GM12878 (cell line): Measurements from ENCODE around the gene RHEB. TPM values are rescaled to one million over a fixed set of nuclear protein-coding genes. Genes with fewer than 3 reads are reported as not detected.

ENCODE experiments used
- ATAC-seq: fragments of 200-7000 bp; cut with Tn5 transposase; 3 replicates; pipeline ENCODE4 v1.9.1; 2020; ENCODE audit warnings: mild to moderate bottlenecking, moderate library complexity
- BruUV-seq: library from RNA; stranded (reverse); fragments of 400-500 nt; replicated peaks from 2 replicates; lab custom pipeline; 2021; lab: Mats Ljungman, UMichigan
- CTCF ChIA-PET: fragments of 300-600 bp; sonication (Branson Sonifier 250); formaldehyde crosslinking; extraction: SDS; loops from one replicate; lab custom pipeline; 2021; ENCODE audit warnings: inconsistent platforms; lab: Yijun Ruan, JAX
- POLR2A ChIA-PET: fragments of 350-600 bp; formaldehyde crosslinking; extraction: SDS; loops from one replicate; lab custom pipeline; 2021; ENCODE audit warnings: inconsistent platforms; lab: Charles Lee
- RAD21 ChIA-PET: fragments of 300-600 bp; sonication (Branson Sonifier 250); formaldehyde crosslinking; loops from one replicate; lab custom pipeline; 2023; ENCODE audit warnings: antibody characterized with exemption; ENCODE audit not compliant: unreplicated experiment; lab: Charles Lee
- SMC1A ChIA-PET: fragments of 300-600 bp; sonication (Branson Sonifier 250); formaldehyde crosslinking; loops from one replicate; lab custom pipeline; 2023; ENCODE audit not compliant: unreplicated experiment, uncharacterized antibody; lab: Charles Lee
- DNase-seq: peaks from one replicate; pipeline ENCODE4 v3.0.0-alpha.2; 2011; ENCODE audit warnings: low read depth, low spot score
- FAIRE-seq: peaks from 3 replicates; lab custom pipeline; 2011; peaks lifted over from hg19 to GRCh38; lab: Jason Lieb, UNC
- H2AFZ ChIP-seq: 2 replicates; pipeline ENCODE4 v1.6.0; 2011; ENCODE audit warnings: low read depth, low read length, control low read depth; ENCODE audit not compliant: control insufficient read depth
- H3K27ac ChIP-seq: 2 replicates; pipeline ENCODE4 v1.5.1; 2011; ENCODE audit warnings: control low read depth; ENCODE audit not compliant: control insufficient read depth, insufficient read depth
- H3K27me3 ChIP-seq, 2 experiments: replicated peaks in 1 of 2; 2 replicates each; pipeline versions ENCODE4 v1.6.0 to v1.6.1; 2011; ENCODE audit warnings: low read length in 1 of 2; ENCODE audit not compliant: control insufficient read depth in 2 of 2, insufficient read depth in 2 of 2
- H3K36me3 ChIP-seq, 2 experiments: 2 replicates each; pipeline ENCODE4 v1.5.1; 2011; ENCODE audit warnings: low read length in 1 of 2; ENCODE audit not compliant: control insufficient read depth in 2 of 2, insufficient read depth in 2 of 2
- H3K4me1 ChIP-seq: 2 replicates; pipeline ENCODE4 v1.6.1; 2011; ENCODE audit warnings: mild to moderate bottlenecking, low read length, moderate library complexity, mixed read lengths; ENCODE audit not compliant: control insufficient read depth, insufficient read depth
- H3K4me2 ChIP-seq: 2 replicates; pipeline ENCODE4 v1.6.0; 2011; ENCODE audit warnings: control low read depth; ENCODE audit not compliant: control insufficient read depth, insufficient read depth
- H3K4me3 ChIP-seq: fragments of 200-600 bp; sonication (generic); 2 replicates; pipeline ENCODE4 v1.5.1; 2016
- H3K79me2 ChIP-seq: 2 replicates; pipeline ENCODE4 v1.6.0; 2011; ENCODE audit warnings: low read length; ENCODE audit not compliant: control insufficient read depth, insufficient read depth
- H3K9ac ChIP-seq: 2 replicates; pipeline ENCODE4 v1.8.0; 2011; ENCODE audit warnings: low read length, control low read depth, mixed read lengths; ENCODE audit not compliant: control insufficient read depth, insufficient read depth
- H3K9me3 ChIP-seq: replicated peaks from 3 replicates; pipeline ENCODE4 v1.5.1; 2011; ENCODE audit warnings: mild to moderate bottlenecking, low read length; ENCODE audit not compliant: control insufficient read depth, insufficient read depth
- H4K20me1 ChIP-seq: 2 replicates; pipeline ENCODE4 v1.6.0; 2011; ENCODE audit not compliant: control insufficient read depth, insufficient read depth
- ATF7 ChIP-seq: fragments of 450-650 bp; IDR thresholded peaks from 2 replicates; pipeline ENCODE4 v1.6.1; 2016; ENCODE audit warnings: low read depth, mild to moderate bottlenecking
- IKZF1 ChIP-seq: fragments of 450-650 bp; conservative IDR thresholded peaks from 2 replicates; pipeline ENCODE4 v1.6.1; 2017; ENCODE audit warnings: antibody characterized with exemption, mild to moderate bottlenecking
- MTA3 ChIP-seq: IDR thresholded peaks from 2 replicates; pipeline ENCODE4 v1.6.1; 2012; ENCODE audit warnings: low read length, inconsistent platforms, borderline replicate concordance
- MXI1 ChIP-seq: fragments of 150-350 bp; IDR thresholded peaks from 2 replicates; pipeline ENCODE4 v1.6.1; 2011; ENCODE audit warnings: low read depth, mild to moderate bottlenecking, inconsistent platforms, low read length, improper control_type of control experiment
- NFXL1 ChIP-seq: fragments of 450-650 bp; IDR thresholded peaks from 2 replicates; pipeline ENCODE4 v1.6.1; 2017; ENCODE audit warnings: antibody characterized with exemption, mild to moderate bottlenecking, borderline replicate concordance
- RFX5 ChIP-seq: IDR thresholded peaks from 2 replicates; pipeline ENCODE4 v1.6.1; 2011; ENCODE audit warnings: low read depth, low read length, improper control_type of control experiment
- TBL1XR1 ChIP-seq: IDR thresholded peaks from 2 replicates; pipeline ENCODE4 v1.6.1; 2012; ENCODE audit warnings: low read depth, low read length, improper control_type of control experiment
- TCF12 ChIP-seq: IDR thresholded peaks from 2 replicates; pipeline ENCODE4 v1.6.1; 2011; ENCODE audit warnings: low read depth, mild to moderate bottlenecking, low read length
- WRNIP1 ChIP-seq: IDR thresholded peaks from 2 replicates; pipeline ENCODE4 v1.6.1; 2011; ENCODE audit warnings: low read depth, low read length, improper control_type of control experiment, borderline replicate concordance
- ZNF207 ChIP-seq: fragments of 450-650 bp; IDR thresholded peaks from 2 replicates; pipeline ENCODE4 v1.6.1; 2014; ENCODE audit warnings: antibody characterized with exemption, mild to moderate bottlenecking, borderline replicate concordance
- ZNF24 ChIP-seq: fragments of 450-650 bp; IDR thresholded peaks from 2 replicates; pipeline ENCODE4 v1.6.1; 2017; ENCODE audit warnings: antibody characterized with exemption, mild to moderate bottlenecking
- ZNF384 ChIP-seq: IDR thresholded peaks from 2 replicates; pipeline ENCODE4 v1.6.1; 2012; ENCODE audit warnings: low read depth, mild to moderate bottlenecking, low read length, improper control_type of control experiment, borderline replicate concordance
- WGBS: methylation state at CpG from one replicate; pipeline ENCODE4 v1.1.6; 2016; ENCODE audit warnings: low lambda C conversion rate; ENCODE audit not compliant: insufficient replicate concordance, insufficient coverage; ENCODE audit errors: missing lambda C conversion rate; 5-methylcytosine and 5-hydroxymethylcytosine counted together
- in situ Hi-C: fragments of 300-500 bp; cut with MboI; formaldehyde crosslinking; loops from 9 replicates; pipeline ENCODE4 v1.14.3; 2018; ENCODE audit warnings: mixed read lengths
- intact Hi-C: fragments of 100-400 bp; cut with micrococcal nuclease; formaldehyde crosslinking; loops from one replicate; pipeline ENCODE4 v1.14.2; 2022; ENCODE audit not compliant: unreplicated experiment
- polyA plus RNA-seq, 11 experiments: library from polyadenylated mRNA; depleted of rRNA in 4 of 11; unstranded in 6 of 11; stranded (reverse) in 5 of 11; fragments of >200 nt; fragmentation: Nextera tagmentation in 4 of 11; fragmentation: Illumina TruSeq in 1 of 11; extraction: Ambion mirVana in 4 of 11; extraction: Trizol in 1 of 11; gene quantifications; 1 replicate in 1 of 11; 2 replicates in 10 of 11; pipeline versions ENCODE4 v1.2.1 to v1.2.3, GENCODE V29; 2011 to 2016; ENCODE audit warnings: inconsistent platforms in 2 of 11, missing spikeins in 2 of 11, low read depth in 1 of 11
- total RNA-seq, 4 experiments: library from RNA; depleted of rRNA in 3 of 4; stranded (reverse); fragments of >200 nt in 3 of 4; fragmentation: Illumina TruSeq in 1 of 4; extraction: Trizol in 1 of 4; gene quantifications; 2 replicates each; pipeline versions ENCODE4 v1.2.1 to v1.2.3, GENCODE V29; 2013 to 2021
- TF ChIP-seq, protein P1 (sequence below): fragments of 450-650 bp; formaldehyde crosslinking; IDR thresholded peaks from 2 replicates; pipeline ENCODE4 v1.4.0; 2022; ENCODE audit warnings: mild to moderate bottlenecking, moderate library complexity
- TF ChIP-seq, protein P2 (sequence below): fragments of 450-650 bp; IDR thresholded peaks from 2 replicates; pipeline ENCODE4 v1.6.1; 2016; ENCODE audit warnings: mild to moderate bottlenecking
- TF ChIP-seq, protein P3 (sequence below): fragments of 150-350 bp; IDR thresholded peaks from 2 replicates; pipeline ENCODE4 v1.6.1; 2016; ENCODE audit warnings: low read depth, low read length
- TF ChIP-seq, protein P4 (sequence below): fragments of 450-650 bp; IDR thresholded peaks from 2 replicates; pipeline ENCODE4 v1.6.1; 2014; ENCODE audit warnings: mild to moderate bottlenecking

The RHEB gene
- total and polyA plus RNA-seq, 10 of the 15 experiments (the other 5 are each of a cell fraction or from before 2014, with no cell fraction given) = 6.2 to 67.8 (median 38.0) TPM

DNA sequence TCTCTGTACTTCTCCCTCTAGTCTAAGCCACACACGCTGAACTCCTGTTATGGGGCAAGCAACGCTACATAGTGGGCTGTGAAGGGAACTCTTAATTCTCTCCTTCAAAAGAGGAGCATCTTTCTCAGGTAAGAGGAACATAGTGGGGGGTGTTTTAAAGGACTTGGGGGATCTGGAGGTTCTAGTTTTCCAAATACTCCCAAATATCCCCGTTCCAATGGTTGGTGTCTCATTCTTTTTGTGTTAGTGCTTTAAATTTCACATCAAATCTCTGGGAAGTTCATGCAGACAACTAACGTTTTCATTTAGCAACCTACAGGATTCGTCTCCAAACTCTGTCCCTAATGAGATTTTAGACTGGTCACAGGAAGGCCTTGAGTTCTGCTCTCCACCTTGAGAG is 97.5 kb downstream of the RHEB start (continued):
- TF ChIP-seq IKZF1 = no peak
- no peak for TF ChIP-seq ATF7
- no peak for TF ChIP-seq MXI1
- TF ChIP-seq, protein P1, sequence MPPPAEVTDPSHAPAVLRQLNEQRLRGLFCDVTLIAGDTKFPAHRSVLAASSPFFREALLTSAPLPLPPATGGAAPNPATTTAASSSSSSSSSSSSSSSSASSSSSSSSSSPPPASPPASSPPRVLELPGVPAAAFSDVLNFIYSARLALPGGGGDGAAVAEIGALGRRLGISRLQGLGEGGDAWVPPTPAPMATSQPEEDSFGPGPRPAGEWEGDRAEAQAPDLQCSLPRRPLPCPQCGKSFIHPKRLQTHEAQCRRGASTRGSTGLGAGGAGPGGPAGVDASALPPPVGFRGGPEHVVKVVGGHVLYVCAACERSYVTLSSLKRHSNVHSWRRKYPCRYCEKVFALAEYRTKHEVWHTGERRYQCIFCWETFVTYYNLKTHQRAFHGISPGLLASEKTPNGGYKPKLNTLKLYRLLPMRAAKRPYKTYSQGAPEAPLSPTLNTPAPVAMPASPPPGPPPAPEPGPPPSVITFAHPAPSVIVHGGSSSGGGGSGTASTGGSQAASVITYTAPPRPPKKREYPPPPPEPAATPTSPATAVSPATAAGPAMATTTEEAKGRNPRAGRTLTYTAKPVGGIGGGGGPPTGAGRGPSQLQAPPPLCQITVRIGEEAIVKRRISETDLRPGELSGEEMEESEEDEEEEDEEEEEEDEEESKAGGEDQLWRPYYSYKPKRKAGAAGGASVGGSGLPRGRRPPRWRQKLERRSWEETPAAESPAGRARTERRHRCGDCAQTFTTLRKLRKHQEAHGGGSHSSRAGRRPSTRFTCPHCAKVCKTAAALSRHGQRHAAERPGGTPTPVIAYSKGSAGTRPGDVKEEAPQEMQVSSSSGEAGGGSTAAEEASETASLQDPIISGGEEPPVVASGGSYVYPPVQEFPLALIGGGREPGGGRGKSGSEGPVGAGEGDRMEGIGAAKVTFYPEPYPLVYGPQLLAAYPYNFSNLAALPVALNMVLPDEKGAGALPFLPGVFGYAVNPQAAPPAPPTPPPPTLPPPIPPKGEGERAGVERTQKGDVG (CRISPR knock-in tag) = no peak
- no peak for TF ChIP-seq RFX5
- TF ChIP-seq, all 136 proteins: peak for 0

DNA sequence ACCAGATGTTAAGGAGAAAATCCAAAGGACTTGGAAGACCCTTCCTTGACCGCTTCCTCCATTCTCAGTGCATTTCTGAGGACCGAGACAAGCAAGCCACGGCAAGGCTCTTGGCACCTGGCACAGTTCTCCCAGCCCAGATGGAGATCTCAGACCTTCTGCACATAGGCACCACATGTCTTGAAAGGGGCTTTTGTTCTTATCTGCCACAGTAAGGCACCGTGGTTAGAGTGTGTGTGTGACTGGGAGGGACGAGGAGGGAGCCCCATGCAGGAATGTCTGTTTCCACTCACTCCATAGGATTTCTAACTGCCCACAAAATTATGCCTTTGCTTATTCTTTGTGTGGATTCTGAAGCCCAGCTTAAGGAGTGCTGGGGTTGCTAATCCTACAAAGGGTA is 99.6 kb downstream of the RHEB start:
- FAIRE-seq = no peak
- no TSS peak for BruUV-seq
- POLR2A ChIA-PET = no interaction called here
- no peaks in the 10 kb centered on the region for H4K20me1 ChIP-seq
- 45% methylated on average over 5 of the region's 5 CpGs for WGBS
- no peaks in the 10 kb centered on the region; a peak in 2 of 4 replicates for H3K27me3 ChIP-seq
- no peak for ATAC-seq
- DNase-seq = no peak
- no peaks in the 10 kb centered on the region for H3K4me1 ChIP-seq
- CTCF ChIA-PET = no interaction called here
- H3K4me3 ChIP-seq = no peak overlapping the region
- SMC1A ChIA-PET = no interaction called here
- H3K79me2 ChIP-seq = no peaks in the 10 kb centered on the region
- H3K27ac ChIP-seq = no peak overlapping the region
- in situ Hi-C loops = no loop called here
- no peak overlapping the region for H3K9ac ChIP-seq
- no peaks in the 10 kb centered on the region for H3K36me3 ChIP-seq
- no peak overlapping the region for H3K4me2 ChIP-seq
- no peak overlapping the region for H2AFZ ChIP-seq
- intact Hi-C loops = no loop called here
- H3K9me3 ChIP-seq = peaks cover 9% of the 10 kb centered on the region
- RAD21 ChIA-PET = no interaction called here
- TF ChIP-seq ZNF207 (no peak), WRNIP1 (no peak), NFXL1 (no peak), TCF12 (no peak), MTA3 (no peak), TBL1XR1 (no peak), ZNF24 (no peak), ZNF384 (no peak)
- TF ChIP-seq, protein P2, sequence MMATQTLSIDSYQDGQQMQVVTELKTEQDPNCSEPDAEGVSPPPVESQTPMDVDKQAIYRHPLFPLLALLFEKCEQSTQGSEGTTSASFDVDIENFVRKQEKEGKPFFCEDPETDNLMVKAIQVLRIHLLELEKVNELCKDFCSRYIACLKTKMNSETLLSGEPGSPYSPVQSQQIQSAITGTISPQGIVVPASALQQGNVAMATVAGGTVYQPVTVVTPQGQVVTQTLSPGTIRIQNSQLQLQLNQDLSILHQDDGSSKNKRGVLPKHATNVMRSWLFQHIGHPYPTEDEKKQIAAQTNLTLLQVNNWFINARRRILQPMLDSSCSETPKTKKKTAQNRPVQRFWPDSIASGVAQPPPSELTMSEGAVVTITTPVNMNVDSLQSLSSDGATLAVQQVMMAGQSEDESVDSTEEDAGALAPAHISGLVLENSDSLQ = no peak
- TF ChIP-seq, protein P3, sequence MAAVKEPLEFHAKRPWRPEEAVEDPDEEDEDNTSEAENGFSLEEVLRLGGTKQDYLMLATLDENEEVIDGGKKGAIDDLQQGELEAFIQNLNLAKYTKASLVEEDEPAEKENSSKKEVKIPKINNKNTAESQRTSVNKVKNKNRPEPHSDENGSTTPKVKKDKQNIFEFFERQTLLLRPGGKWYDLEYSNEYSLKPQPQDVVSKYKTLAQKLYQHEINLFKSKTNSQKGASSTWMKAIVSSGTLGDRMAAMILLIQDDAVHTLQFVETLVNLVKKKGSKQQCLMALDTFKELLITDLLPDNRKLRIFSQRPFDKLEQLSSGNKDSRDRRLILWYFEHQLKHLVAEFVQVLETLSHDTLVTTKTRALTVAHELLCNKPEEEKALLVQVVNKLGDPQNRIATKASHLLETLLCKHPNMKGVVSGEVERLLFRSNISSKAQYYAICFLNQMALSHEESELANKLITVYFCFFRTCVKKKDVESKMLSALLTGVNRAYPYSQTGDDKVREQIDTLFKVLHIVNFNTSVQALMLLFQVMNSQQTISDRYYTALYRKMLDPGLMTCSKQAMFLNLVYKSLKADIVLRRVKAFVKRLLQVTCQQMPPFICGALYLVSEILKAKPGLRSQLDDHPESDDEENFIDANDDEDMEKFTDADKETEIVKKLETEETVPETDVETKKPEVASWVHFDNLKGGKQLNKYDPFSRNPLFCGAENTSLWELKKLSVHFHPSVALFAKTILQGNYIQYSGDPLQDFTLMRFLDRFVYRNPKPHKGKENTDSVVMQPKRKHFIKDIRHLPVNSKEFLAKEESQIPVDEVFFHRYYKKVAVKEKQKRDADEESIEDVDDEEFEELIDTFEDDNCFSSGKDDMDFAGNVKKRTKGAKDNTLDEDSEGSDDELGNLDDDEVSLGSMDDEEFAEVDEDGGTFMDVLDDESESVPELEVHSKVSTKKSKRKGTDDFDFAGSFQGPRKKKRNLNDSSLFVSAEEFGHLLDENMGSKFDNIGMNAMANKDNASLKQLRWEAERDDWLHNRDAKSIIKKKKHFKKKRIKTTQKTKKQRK = no peak
- TF ChIP-seq, protein P4, sequence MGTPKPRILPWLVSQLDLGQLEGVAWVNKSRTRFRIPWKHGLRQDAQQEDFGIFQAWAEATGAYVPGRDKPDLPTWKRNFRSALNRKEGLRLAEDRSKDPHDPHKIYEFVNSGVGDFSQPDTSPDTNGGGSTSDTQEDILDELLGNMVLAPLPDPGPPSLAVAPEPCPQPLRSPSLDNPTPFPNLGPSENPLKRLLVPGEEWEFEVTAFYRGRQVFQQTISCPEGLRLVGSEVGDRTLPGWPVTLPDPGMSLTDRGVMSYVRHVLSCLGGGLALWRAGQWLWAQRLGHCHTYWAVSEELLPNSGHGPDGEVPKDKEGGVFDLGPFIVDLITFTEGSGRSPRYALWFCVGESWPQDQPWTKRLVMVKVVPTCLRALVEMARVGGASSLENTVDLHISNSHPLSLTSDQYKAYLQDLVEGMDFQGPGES = no peak
